GM12872 (cell line): Measurements from ENCODE around the gene PIGB.

Source experiments
- CTCF ChIP-seq: IDR thresholded peaks from 3 replicates; pipeline ENCODE4 v1.5.1; 2011; ENCODE audit warnings: low read depth, mild to moderate bottlenecking, low read length, moderate library complexity; ENCODE audit not compliant: insufficient read depth

The PIGB gene

GRCh38 chr15:55281517-55282228 is 37.3 kb upstream of the PIGB start:
- TF ChIP-seq CTCF, result no peak

GRCh38 chr15:55282284-55282833 is 36.7 kb upstream of the PIGB start:
- no peak for TF ChIP-seq CTCF

- TF ChIP-seq CTCF, result no peak
Observed at GRCh38 chr15:55283379-55284147, 35.5 kb upstream of the PIGB start.

- TF ChIP-seq CTCF, result no peak
Observed at GRCh38 chr15:55284426-55284825, 34.6 kb upstream of the PIGB start.

GRCh38 chr15:55288006-55288717 is 30.9 kb upstream of the PIGB start:
- TF ChIP-seq CTCF, result no peak

- no peak for TF ChIP-seq CTCF
Observed at GRCh38 chr15:55289011-55289745, 29.8 kb upstream of the PIGB start.
